Activated naive CD8-positive, alpha-beta T cell treated with anti-CD3 and anti-CD28 coated beads for 36 hours (primary cell): ENCODE data around the gene OBSL1. TPM values are rescaled to one million over a fixed set of nuclear protein-coding genes. Genes with fewer than 3 reads are reported as not detected.

Experiments
- DNase-seq: peaks from one replicate; pipeline ENCODE4 v3.0.0; 2021
- H3K27ac Mint-ChIP-seq: one replicate; pipeline ENCODE4 v1.8.0; 2022; ENCODE audit warnings: mild to moderate bottlenecking, moderate library complexity, mixed read lengths
- H3K27me3 Mint-ChIP-seq: one replicate; pipeline ENCODE4 v1.8.0; 2022; ENCODE audit warnings: mild to moderate bottlenecking, mixed read lengths
- H3K36me3 Mint-ChIP-seq: one replicate; pipeline ENCODE4 v1.8.0; 2021; ENCODE audit warnings: mild to moderate bottlenecking, mixed read lengths
- H3K4me1 Mint-ChIP-seq: one replicate; pipeline ENCODE4 v1.8.0; 2021; ENCODE audit warnings: mixed read lengths
- H3K4me3 Mint-ChIP-seq: one replicate; pipeline ENCODE4 v1.8.0; 2022; ENCODE audit warnings: mild to moderate bottlenecking, moderate library complexity, mixed read lengths
- H3K9me3 Mint-ChIP-seq: one replicate; pipeline ENCODE4 v1.8.0; 2022; ENCODE audit warnings: mixed read lengths
- total RNA-seq, 2 experiments: library from RNA; stranded (reverse); gene quantifications; one replicate each; pipeline ENCODE4 v1.2.3, GENCODE V29; 2021

OBSL1 gene
- total RNA-seq, 2 experiments from 2014 or later: 1.7 to 2.0 TPM

- H3K9me3 Mint-ChIP-seq: no peaks in the 10 kb centered on the region
- no peak overlapping the region for H3K27ac Mint-ChIP-seq
- H3K4me1 Mint-ChIP-seq: no peaks in the 10 kb centered on the region
- DNase-seq: no peak
- no peaks in the 10 kb centered on the region for H3K36me3 Mint-ChIP-seq
- H3K27me3 Mint-ChIP-seq: peaks cover 13% of the 10 kb centered on the region
- no peak overlapping the region for H3K4me3 Mint-ChIP-seq
These were observed 9.0 kb downstream of the OBSL1 start for GRCh38 chr2:219562049-219563020.

GRCh38 chr2:219561179-219562048 lies 9.9 kb downstream of the OBSL1 start:
- Mint-ChIP-seq H3K27ac (no peak overlapping the region), H3K4me3 (no peak overlapping the region), H3K9me3 (no peaks in the 10 kb centered on the region), H3K27me3 (peaks cover 12% of the 10 kb centered on the region), H3K4me1 (no peaks in the 10 kb centered on the region), H3K36me3 (no peaks in the 10 kb centered on the region)
- DNase-seq: no peak

- DNase-seq: no peak
- Mint-ChIP-seq H3K27ac (no peak overlapping the region), H3K36me3 (no peaks in the 10 kb centered on the region), H3K27me3 (peaks cover 7% of the 10 kb centered on the region), H3K4me1 (no peaks in the 10 kb centered on the region), H3K9me3 (no peaks in the 10 kb centered on the region), H3K4me3 (no peak overlapping the region)
These were observed 10.5 kb downstream of the OBSL1 start for GRCh38 chr2:219560893-219561178.

GRCh38 chr2:219560037-219560892 lies 11.1 kb downstream of the OBSL1 start:
- Mint-ChIP-seq H3K27me3 (peaks cover 8% of the 10 kb centered on the region), H3K27ac (no peak overlapping the region)
- DNase-seq: no peak

GRCh38 chr2:219559156-219559915 lies 12.0 kb downstream of the OBSL1 start:
- H3K27ac Mint-ChIP-seq: no peak overlapping the region
- no peaks in the 10 kb centered on the region for H3K36me3 Mint-ChIP-seq
- peaks cover 17% of the 10 kb centered on the region for H3K27me3 Mint-ChIP-seq
- H3K9me3 Mint-ChIP-seq: no peaks in the 10 kb centered on the region
- DNase-seq: no peak
- H3K4me3 Mint-ChIP-seq: no peak overlapping the region
- H3K4me1 Mint-ChIP-seq: no peaks in the 10 kb centered on the region

More at GRCh38 chr2:219560037-219560892, 11.1 kb downstream of the OBSL1 start:
- H3K36me3 Mint-ChIP-seq: no peaks in the 10 kb centered on the region
- H3K4me1 Mint-ChIP-seq: no peaks in the 10 kb centered on the region
- H3K4me3 Mint-ChIP-seq: no peak overlapping the region
- H3K9me3 Mint-ChIP-seq: no peaks in the 10 kb centered on the region

GRCh38 chr2:219557791-219558785 lies 13.3 kb downstream of the OBSL1 start:
- no peaks in the 10 kb centered on the region for H3K36me3 Mint-ChIP-seq
- peaks cover 30% of the 10 kb centered on the region for H3K27me3 Mint-ChIP-seq

GRCh38 chr2:219557320-219557719 lies 14.0 kb downstream of the OBSL1 start:
- Mint-ChIP-seq H3K4me1 (peaks cover 2% of the 10 kb centered on the region), H3K27me3 (peaks cover 24% of the 10 kb centered on the region), H3K36me3 (no peaks in the 10 kb centered on the region), H3K9me3 (no peaks in the 10 kb centered on the region), H3K4me3 (no peak overlapping the region), H3K27ac (no peak overlapping the region)
- no peak for DNase-seq

More at GRCh38 chr2:219557791-219558785, 13.3 kb downstream of the OBSL1 start:
- no peaks in the 10 kb centered on the region for H3K9me3 Mint-ChIP-seq
- H3K4me3 Mint-ChIP-seq: no peak overlapping the region
- H3K27ac Mint-ChIP-seq: no peak overlapping the region
- DNase-seq: no peak
- peaks cover 2% of the 10 kb centered on the region for H3K4me1 Mint-ChIP-seq

GRCh38 chr2:219556413-219556812 lies 14.9 kb downstream of the OBSL1 start:
- Mint-ChIP-seq H3K9me3 (no peaks in the 10 kb centered on the region), H3K4me1 (peaks cover 7% of the 10 kb centered on the region), H3K27me3 (peaks cover 31% of the 10 kb centered on the region), H3K36me3 (no peaks in the 10 kb centered on the region), H3K4me3 (no peak overlapping the region), H3K27ac (no peak overlapping the region)
- DNase-seq: no peak

GRCh38 chr2:219555956-219556355 lies 15.4 kb downstream of the OBSL1 start:
- H3K36me3 Mint-ChIP-seq: no peaks in the 10 kb centered on the region
- H3K4me3 Mint-ChIP-seq: no peak overlapping the region
- no peak overlapping the region for H3K27ac Mint-ChIP-seq
- no peak for DNase-seq
- peaks cover 35% of the 10 kb centered on the region for H3K27me3 Mint-ChIP-seq
- H3K4me1 Mint-ChIP-seq: peaks cover 7% of the 10 kb centered on the region
- H3K9me3 Mint-ChIP-seq: no peaks in the 10 kb centered on the region

GRCh38 chr2:219554350-219554749 lies 17.0 kb downstream of the OBSL1 start:
- peaks cover 7% of the 10 kb centered on the region for H3K4me1 Mint-ChIP-seq
- peaks cover 42% of the 10 kb centered on the region for H3K27me3 Mint-ChIP-seq
- no peaks in the 10 kb centered on the region for H3K9me3 Mint-ChIP-seq
- no peak overlapping the region for H3K4me3 Mint-ChIP-seq
- no peak overlapping the region for H3K27ac Mint-ChIP-seq
- no peak for DNase-seq
- no peaks in the 10 kb centered on the region for H3K36me3 Mint-ChIP-seq

- Mint-ChIP-seq H3K4me1 (peaks cover 7% of the 10 kb centered on the region), H3K4me3 (no peak overlapping the region), H3K9me3 (no peaks in the 10 kb centered on the region)
These were observed 17.8 kb downstream of the OBSL1 start for GRCh38 chr2:219553463-219553963.

GRCh38 chr2:219553168-219553417 lies 18.2 kb downstream of the OBSL1 start:
- DNase-seq: no peak
- Mint-ChIP-seq H3K27me3 (peaks cover 49% of the 10 kb centered on the region), H3K4me3 (no peak overlapping the region), H3K9me3 (no peaks in the 10 kb centered on the region), H3K36me3 (no peaks in the 10 kb centered on the region), H3K27ac (no peak overlapping the region), H3K4me1 (peaks cover 7% of the 10 kb centered on the region)

More at GRCh38 chr2:219553463-219553963, 17.8 kb downstream of the OBSL1 start:
- Mint-ChIP-seq H3K27ac (no peak overlapping the region), H3K27me3 (peaks cover 49% of the 10 kb centered on the region), H3K36me3 (no peaks in the 10 kb centered on the region)
- DNase-seq: no peak
